PFSK-1 (cell line): Measurements from ENCODE around the gene OR1J2.

Experiments used
- FOXP2 ChIP-seq: optimal IDR thresholded peaks from 2 replicates; pipeline ENCODE3; 2011; ENCODE audit warnings: borderline replicate concordance, control low read depth, inconsistent platforms; ENCODE audit not compliant: insufficient read depth; ENCODE audit errors: extremely low read length, extremely low read depth
- POLR2AphosphoS5 ChIP-seq: IDR thresholded peaks from 2 replicates; pipeline ENCODE4 v1.6.1; 2012; ENCODE audit warnings: low read depth, mild to moderate bottlenecking, control low read depth, low read length, moderate library complexity
- SIN3A ChIP-seq: IDR thresholded peaks from 2 replicates; pipeline ENCODE4 v1.6.1; 2012; ENCODE audit warnings: mild to moderate bottlenecking, low read length, moderate library complexity, borderline replicate concordance; ENCODE audit not compliant: insufficient read depth
- TAF1 ChIP-seq: IDR thresholded peaks from 2 replicates; pipeline ENCODE4 v1.6.1; 2012; ENCODE audit warnings: low read length, control low read depth, borderline replicate concordance; ENCODE audit not compliant: insufficient read depth
- TF ChIP-seq, protein P1 (sequence below), 2 experiments: IDR thresholded peaks; 2 replicates each; pipeline versions ENCODE4 v1.6.1 to v1.8.0; 2011 to 2012; ENCODE audit warnings: low read depth in 2 of 2, low read length in 2 of 2, control low read depth in 1 of 2, inconsistent platforms in 1 of 2, mild to moderate bottlenecking in 1 of 2, moderate library complexity in 1 of 2; ENCODE audit not compliant: insufficient read depth in 1 of 2

Gene OR1J2

DNA sequence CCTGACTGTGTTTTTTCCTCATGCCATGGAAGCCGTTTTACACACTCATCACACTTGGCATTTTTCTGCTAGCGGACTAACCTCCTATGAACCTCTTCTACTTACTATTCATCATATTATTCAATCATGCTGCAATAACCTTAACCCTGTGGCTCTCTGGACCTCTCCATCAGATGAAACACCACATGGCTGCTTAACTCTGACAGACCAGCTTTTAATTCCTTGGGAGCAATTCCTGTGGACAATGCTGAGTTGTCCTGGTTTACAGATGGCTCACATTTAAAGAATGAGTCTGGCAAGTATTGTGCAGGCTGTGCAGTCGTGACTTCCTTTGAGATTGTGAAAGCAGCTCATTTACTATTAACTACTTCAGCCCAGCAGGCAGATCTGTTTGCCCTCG lies 41.9 kb upstream of the OR1J2 start:
- no peak for TF ChIP-seq POLR2AphosphoS5
- no peak for TF ChIP-seq TAF1

DNA sequence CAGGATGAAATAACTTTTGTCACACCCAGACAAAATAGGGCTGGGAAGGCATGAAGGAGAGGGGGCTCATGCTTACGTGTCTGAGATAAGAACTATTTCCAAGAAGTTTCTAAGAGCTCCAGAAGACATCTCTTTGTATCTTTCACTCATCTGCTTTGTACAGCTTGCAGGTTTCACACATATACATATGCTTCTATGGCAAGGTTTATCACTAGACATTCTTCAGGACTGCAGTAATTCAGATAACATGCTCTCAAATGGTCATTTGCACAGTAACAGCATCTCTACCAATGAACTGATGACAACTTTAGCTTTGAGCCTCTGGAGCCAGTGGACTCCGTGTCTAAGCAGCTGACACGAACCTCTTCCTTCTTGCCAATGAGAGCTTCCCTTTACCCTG lies 36.0 kb upstream of the OR1J2 start:
- TF ChIP-seq, protein P1, sequence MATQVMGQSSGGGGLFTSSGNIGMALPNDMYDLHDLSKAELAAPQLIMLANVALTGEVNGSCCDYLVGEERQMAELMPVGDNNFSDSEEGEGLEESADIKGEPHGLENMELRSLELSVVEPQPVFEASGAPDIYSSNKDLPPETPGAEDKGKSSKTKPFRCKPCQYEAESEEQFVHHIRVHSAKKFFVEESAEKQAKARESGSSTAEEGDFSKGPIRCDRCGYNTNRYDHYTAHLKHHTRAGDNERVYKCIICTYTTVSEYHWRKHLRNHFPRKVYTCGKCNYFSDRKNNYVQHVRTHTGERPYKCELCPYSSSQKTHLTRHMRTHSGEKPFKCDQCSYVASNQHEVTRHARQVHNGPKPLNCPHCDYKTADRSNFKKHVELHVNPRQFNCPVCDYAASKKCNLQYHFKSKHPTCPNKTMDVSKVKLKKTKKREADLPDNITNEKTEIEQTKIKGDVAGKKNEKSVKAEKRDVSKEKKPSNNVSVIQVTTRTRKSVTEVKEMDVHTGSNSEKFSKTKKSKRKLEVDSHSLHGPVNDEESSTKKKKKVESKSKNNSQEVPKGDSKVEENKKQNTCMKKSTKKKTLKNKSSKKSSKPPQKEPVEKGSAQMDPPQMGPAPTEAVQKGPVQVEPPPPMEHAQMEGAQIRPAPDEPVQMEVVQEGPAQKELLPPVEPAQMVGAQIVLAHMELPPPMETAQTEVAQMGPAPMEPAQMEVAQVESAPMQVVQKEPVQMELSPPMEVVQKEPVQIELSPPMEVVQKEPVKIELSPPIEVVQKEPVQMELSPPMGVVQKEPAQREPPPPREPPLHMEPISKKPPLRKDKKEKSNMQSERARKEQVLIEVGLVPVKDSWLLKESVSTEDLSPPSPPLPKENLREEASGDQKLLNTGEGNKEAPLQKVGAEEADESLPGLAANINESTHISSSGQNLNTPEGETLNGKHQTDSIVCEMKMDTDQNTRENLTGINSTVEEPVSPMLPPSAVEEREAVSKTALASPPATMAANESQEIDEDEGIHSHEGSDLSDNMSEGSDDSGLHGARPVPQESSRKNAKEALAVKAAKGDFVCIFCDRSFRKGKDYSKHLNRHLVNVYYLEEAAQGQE (IDR thresholded peaks at IDR 0.05; ENCODE audit: insufficient read depth in 1 of 2, low read depth in 2 of 2, low read length in 2 of 2) = no peak
- TF ChIP-seq FOXP2 (no peak), SIN3A (no peak), TAF1 (no peak), POLR2AphosphoS5 (no peak)

DNA sequence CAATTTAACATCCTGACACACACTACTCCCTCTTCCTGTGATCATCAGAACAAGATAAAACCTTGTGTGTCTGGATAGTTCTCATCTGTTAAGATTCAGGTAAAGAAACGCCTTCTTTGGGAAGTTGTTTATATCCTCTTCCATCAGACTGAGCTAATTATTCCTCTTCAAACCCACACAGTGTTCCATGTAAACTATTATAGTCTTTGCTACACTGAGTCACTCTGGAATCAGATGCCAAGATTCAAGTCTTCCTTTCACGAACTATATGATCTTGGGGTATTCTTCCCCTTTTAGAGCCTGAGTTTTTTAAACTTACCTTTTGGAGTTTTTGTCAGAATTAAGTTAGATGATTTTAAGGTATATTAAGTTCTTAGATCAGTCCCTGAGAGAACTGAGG lies 34.9 kb upstream of the OR1J2 start:
- no peak for TF ChIP-seq FOXP2
- no peak for TF ChIP-seq SIN3A
- TF ChIP-seq, protein P1 (IDR thresholded peaks at IDR 0.05; ENCODE audit: insufficient read depth in 1 of 2, low read depth in 2 of 2, low read length in 2 of 2) = no peak
- no peak for TF ChIP-seq POLR2AphosphoS5
- TF ChIP-seq TAF1 = no peak

DNA sequence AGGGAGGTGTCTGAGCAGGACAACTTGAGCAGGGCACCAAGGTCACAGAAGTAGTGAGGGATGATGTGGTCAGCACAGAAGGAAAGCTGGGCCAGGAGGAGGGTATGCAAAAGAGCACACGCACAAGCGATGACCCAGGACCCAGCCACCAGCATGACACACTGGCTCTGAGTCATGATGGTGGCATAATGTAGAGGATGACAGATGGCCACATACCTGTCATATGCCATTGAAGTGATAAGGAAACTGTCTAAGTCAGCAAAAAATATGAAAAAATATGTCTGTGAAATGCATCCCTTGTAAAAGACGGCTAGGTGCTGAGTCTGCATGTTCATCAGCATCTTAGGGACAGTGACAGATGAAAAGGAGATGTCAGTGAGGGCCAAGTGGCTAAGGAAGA lies 33.3 kb upstream of the OR1J2 start:
- TF ChIP-seq POLR2AphosphoS5 (no peak), TAF1 (no peak), SIN3A (no peak), FOXP2 (no peak)
- TF ChIP-seq, protein P1 (IDR thresholded peaks at IDR 0.05; ENCODE audit: insufficient read depth in 1 of 2, low read depth in 2 of 2, low read length in 2 of 2) = no peak

DNA sequence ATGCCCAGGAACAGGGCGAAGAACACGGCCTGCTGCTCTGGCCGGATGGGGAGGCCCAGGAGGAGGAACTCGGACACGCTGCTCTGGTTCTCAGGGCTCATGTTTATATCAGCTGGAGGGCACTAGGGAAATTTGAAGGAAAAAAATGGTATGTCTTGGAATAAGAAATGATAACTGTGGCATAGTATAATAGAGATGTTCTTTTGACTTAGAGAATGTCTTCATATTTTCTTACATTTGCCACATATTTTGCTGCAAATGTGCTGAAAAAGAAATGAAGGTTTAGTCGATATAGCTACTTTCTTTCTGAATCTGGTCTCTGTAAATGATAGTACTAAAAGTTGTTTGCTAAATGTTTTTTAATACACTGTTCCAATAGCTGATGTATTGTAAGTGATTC lies 32.8 kb upstream of the OR1J2 start, which contains the start of gene OR1J1:
TSS of gene OR1J1 (minus strand) at position 101 of the 400 bp plus-strand sequence. CDS start at position 101, 0 bp downstream.
- no peak for TF ChIP-seq FOXP2
- no peak for TF ChIP-seq SIN3A

DNA sequence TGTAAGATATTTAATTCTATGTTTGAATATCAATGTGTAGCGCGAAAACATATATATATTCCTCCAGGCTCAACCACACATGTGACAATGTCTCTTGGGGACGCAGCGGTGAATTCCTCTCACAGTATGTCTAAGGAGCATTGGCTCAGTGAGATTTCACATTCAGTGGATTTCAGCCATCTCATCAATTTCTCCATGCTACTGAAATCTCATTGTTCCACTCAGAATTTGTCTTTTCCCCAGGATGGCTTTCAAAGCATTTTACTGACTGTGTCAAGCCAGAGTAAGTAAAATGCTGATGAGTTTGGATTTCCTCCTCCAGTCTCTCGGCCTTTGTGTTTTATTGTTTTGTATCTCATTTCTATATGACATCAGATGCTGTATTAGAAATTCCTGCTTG lies 31.5 kb upstream of the OR1J2 start:
- no peak for TF ChIP-seq FOXP2
- TF ChIP-seq TAF1 = no peak
- TF ChIP-seq POLR2AphosphoS5 = no peak
- TF ChIP-seq, protein P1 (IDR thresholded peaks at IDR 0.05; ENCODE audit: insufficient read depth in 1 of 2, low read depth in 2 of 2, low read length in 2 of 2) = no peak
- no peak for TF ChIP-seq SIN3A
